Spinal cord (tissue), 10 donors: ENCODE data around the gene CKAP2L. TPM values are rescaled to one million over a fixed set of nuclear protein-coding genes. Genes with fewer than 3 reads are reported as not detected.

ENCODE experiments used
- DNase-seq, 6 donors: peaks; one replicate each; pipeline versions ENCODE4 v3.0.0 to v3.0.0-alpha.2; 2013 to 2015; ENCODE audit warnings: low spot score in 6 of 6, low read depth in 4 of 6
- H3K27ac ChIP-seq: one replicate; pipeline ENCODE4 v1.5.1; 2013; ENCODE audit warnings: low read depth, low read length, control low read depth
- H3K27me3 ChIP-seq: one replicate; pipeline ENCODE4 v1.6.1; 2013; ENCODE audit warnings: low read length; ENCODE audit not compliant: control insufficient read depth, insufficient read depth
- H3K36me3 ChIP-seq: one replicate; pipeline ENCODE4 v1.6.1; 2013; ENCODE audit warnings: low read length; ENCODE audit not compliant: control insufficient read depth, insufficient read depth
- H3K4me1 ChIP-seq: one replicate; pipeline ENCODE4 v1.6.1; 2013; ENCODE audit warnings: low read length; ENCODE audit not compliant: control insufficient read depth, insufficient read depth
- H3K4me3 ChIP-seq: one replicate; pipeline ENCODE4 v1.5.1; 2013; ENCODE audit warnings: low read depth, low read length, control low read depth
- H3K9me3 ChIP-seq: one replicate; pipeline ENCODE4 v1.6.1; 2013; ENCODE audit warnings: low read length; ENCODE audit not compliant: control insufficient read depth, insufficient read depth
- WGBS: methylation state at CpG from one replicate; pipeline ENCODE4 v1.1.5; 2013; ENCODE audit warnings: missing lambda C conversion rate; ENCODE audit not compliant: insufficient coverage; 5-methylcytosine and 5-hydroxymethylcytosine counted together
- polyA plus RNA-seq, 2 donors: library from polyadenylated mRNA; unstranded; fragments of 120-200 nt; gene quantifications; one replicate each; pipeline ENCODE4 v1.2.1, GENCODE V29; 2013; ENCODE audit not compliant: insufficient read length in 2 of 2
- total RNA-seq, 2 donors: library from RNA; depleted of rRNA in 1 of 2; stranded (reverse); fragments of 120-200 nt in 1 of 2; fragments of >200 nt in 1 of 2; gene quantifications; one replicate each; pipeline versions ENCODE4 v1.2.3 to v1.2.4, GENCODE V29; 2013 to 2014
- donor health status: healthy.

CKAP2L gene
- total and polyA plus RNA-seq, 4 donors, result 6.0 to 8.6 (median 7.4) TPM

DNA sequence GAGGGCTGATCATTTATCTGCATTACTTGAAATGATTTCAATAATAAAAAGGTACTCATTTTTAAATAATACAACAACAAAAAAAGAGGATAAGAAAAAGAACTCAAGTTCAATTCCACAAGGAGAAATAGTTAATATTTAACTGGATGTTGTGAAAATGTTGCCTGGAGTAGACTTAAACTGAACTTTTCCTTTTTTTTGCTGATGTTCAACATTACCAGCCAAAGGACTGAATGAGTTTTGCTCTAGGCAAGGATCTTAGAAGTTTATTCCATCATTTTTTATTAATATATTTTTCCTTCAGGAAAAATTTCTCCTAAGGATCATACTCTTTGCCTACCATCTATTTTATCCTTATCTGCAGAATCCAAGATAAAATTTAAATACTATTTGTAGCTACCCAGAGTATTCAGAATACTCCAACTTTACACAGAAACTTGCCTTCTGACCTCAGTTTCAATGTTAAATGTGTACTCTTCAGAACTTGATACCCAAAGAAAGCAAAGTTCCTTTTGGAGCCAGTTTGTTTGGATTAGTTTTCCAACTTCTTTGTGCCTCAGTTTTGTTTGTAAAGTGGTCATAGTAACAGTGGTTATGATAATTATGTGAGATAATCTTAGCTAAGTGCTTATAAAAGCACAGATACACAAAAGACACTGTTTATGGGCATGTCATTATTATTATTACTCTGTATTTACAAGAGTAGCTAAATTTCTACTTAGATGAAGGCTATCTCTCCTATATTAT is 12.8 kb downstream of the CKAP2L start:
- Histone ChIP-seq H3K4me1 (no peaks in the 10 kb centered on the region), H3K27ac (no peak overlapping the region), H3K9me3 (no peaks in the 10 kb centered on the region), H3K36me3 (no peaks in the 10 kb centered on the region), H3K27me3 (no peaks in the 10 kb centered on the region), H3K4me3 (no peak overlapping the region)
- no peak for DNase-seq

DNA sequence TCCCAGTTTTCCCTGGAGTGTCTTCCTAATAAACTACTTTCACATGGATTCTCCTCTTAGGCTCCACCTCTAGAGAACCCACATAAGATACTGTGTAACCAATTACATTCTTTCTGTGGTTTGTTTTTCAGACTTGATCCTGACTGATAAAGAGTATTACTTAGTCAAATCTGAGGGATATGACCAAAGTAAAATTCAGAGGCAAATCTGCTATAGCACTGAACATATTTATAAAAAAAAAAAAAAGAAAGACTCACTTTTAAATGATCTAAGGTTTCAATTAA is 13.9 kb downstream of the CKAP2L start:
- H3K4me3 ChIP-seq, result no peak overlapping the region
- DNase-seq, result no peak
- no peaks in the 10 kb centered on the region for H3K9me3 ChIP-seq
- no peaks in the 10 kb centered on the region for H3K4me1 ChIP-seq
- no peaks in the 10 kb centered on the region for H3K36me3 ChIP-seq
- H3K27me3 ChIP-seq, result no peaks in the 10 kb centered on the region
- H3K27ac ChIP-seq, result no peak overlapping the region

DNA sequence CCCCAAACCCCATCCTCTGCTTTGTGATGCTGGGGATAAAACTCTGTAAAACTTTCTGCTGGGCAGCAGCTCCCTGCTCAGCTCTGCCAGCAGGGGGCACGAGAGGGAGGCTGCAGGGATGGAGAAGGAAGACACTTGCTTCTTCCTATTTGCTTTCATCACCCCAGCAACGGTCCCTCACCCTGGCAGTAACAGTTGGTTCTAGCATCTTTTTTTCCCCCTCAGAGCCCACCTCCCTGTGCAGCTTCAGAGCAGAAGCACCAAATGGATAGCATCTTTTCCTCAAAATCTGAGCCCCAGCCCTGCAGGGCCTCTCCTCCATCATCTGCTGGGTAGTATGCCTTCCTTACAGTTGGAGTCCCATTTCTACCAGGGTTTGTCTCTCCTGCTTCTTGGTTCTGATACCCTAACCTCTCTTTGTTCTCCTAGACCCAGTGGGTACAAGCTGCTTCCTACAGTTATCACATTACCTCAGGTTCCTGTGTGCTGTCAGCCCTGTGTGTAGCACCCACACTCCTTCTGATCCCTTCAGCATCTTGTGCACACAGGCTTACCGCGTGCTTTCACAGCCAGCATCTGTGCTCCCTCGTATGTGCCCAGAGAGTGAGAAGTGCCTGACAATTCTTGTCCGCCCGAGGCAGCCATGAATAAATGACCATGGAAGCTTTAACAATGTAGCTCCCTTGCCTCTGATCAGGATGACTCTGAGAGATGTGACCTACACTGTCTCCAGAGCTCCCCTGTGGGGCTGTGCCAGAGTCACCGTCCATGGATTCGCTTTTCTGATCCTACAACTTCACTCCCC is 14.5 kb downstream of the CKAP2L start:
- no peaks in the 10 kb centered on the region for H3K9me3 ChIP-seq
- H3K27me3 ChIP-seq, result no peaks in the 10 kb centered on the region
- DNase-seq, result peak in 4 of 6 donors; percentile 48 to 88 (median 68)
- H3K4me3 ChIP-seq, result no peak overlapping the region
- no peaks in the 10 kb centered on the region for H3K36me3 ChIP-seq
- no peaks in the 10 kb centered on the region for H3K4me1 ChIP-seq
- no peak overlapping the region for H3K27ac ChIP-seq
- 53% methylated on average over 9 of the region's 9 CpGs for WGBS

DNA sequence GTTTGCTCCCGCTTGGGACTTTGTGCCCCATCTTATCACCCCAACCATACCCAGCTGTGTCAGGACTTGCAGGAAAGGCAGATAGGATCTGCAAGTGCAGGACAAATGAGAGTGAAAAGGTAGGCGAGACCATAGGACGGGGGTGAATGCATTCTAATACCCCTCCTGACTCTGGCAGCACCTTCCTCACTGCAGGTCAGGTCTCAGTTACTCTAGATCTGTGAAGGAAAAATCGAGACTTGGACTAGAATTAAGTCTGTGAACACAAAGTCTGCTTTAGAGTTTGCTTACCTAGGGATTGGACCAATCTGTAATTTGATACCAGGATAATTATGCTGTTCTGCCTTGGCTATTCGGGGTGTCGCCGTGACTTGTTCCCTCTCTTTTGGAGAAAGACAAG is 23.9 kb downstream of the CKAP2L start:
- 93% methylated on average over 2 of the region's 7 CpGs for WGBS
- H3K27me3 ChIP-seq, result no peaks in the 10 kb centered on the region
- no peak overlapping the region for H3K27ac ChIP-seq
- H3K4me1 ChIP-seq, result no peaks in the 10 kb centered on the region
- no peak for DNase-seq
- H3K4me3 ChIP-seq, result no peak overlapping the region
- H3K9me3 ChIP-seq, result no peaks in the 10 kb centered on the region
- no peaks in the 10 kb centered on the region for H3K36me3 ChIP-seq

DNA sequence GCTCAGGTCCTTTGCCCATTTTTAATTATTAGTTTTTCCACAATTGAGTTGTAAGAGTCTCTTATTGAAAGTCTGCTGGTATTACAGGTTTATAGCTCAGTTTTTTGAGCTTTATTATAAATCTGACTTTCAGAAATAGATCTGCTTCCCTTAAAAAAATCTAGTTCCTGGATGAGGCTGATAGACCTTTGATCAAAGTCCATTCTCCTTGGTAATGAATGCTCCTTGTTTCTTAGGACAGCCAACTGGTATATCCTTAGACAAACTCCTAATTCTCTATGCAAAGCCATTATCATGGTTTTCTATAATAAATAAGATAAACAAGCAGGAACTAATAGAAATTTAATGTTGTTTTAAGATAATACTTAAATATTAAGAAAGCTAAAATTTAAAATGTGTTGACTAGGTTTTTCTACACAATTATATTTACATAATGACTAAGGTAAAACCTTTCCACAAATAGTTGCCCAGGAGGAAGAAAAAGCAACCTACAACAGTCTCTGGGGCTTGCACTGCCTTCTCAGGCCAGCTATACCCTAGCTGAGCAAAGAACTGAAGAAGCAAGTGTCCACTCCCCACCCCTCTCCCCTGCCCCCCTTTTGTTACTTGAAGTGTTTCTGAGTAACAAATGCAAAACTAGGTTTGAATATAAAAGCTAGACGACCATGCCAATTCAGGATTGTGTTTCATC is 26.7 kb downstream of the CKAP2L start:
- no CpG with 5 or more reads among the region's 1 CpG for WGBS
- no peaks in the 10 kb centered on the region for H3K27me3 ChIP-seq
- no peak for DNase-seq
- no peaks in the 10 kb centered on the region for H3K36me3 ChIP-seq
- H3K9me3 ChIP-seq, result no peaks in the 10 kb centered on the region
- H3K4me1 ChIP-seq, result no peaks in the 10 kb centered on the region
- H3K4me3 ChIP-seq, result no peak overlapping the region
- no peak overlapping the region for H3K27ac ChIP-seq

DNA sequence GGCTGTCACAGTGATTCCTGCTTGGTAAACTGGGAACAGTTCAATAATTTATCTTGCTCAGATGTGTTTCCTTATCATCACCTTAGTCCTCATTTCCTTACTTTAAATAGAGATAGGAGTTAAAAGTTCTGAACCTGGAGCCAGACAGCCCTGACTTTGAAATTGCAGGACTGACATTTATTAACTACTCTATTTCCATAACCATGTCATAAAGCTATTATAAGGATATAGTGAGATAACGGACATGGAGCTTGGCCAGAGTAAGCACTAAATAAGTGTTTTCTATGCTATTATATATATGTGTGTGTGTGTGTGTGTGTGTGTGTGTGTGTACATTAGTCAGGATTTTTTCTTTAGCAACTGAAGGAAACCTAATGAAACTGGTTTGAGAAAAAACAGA is 30.5 kb downstream of the CKAP2L start:
- WGBS, result no CpG with 5 or more reads among the region's 1 CpG
- no peak overlapping the region for H3K27ac ChIP-seq
- H3K4me3 ChIP-seq, result no peak overlapping the region
- no peaks in the 10 kb centered on the region for H3K4me1 ChIP-seq
- no peak for DNase-seq
- no peaks in the 10 kb centered on the region for H3K9me3 ChIP-seq
- H3K36me3 ChIP-seq, result no peaks in the 10 kb centered on the region
- H3K27me3 ChIP-seq, result no peaks in the 10 kb centered on the region

DNA sequence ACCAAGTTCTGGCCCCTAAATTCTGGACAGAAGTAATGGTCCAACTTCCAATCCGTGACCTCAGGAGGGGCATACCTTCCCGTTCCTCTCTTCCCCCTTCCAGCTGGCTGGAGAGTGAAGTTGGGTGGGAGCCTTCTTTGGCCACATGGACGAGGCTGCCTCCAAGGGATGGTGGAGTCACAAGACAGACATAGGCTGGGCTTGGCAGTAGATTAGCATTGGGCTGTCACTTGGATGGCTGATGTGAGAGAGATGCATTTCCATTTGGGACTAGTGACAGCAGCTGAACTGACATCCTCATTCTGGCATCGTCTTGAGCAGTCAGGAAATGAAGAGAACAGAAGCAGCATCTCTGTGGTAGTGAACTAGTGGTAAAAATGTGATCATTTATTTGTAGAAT is 31.0 kb downstream of the CKAP2L start:
- Histone ChIP-seq H3K4me3 (no peak overlapping the region), H3K4me1 (peaks cover under 1% of the 10 kb centered on the region), H3K9me3 (no peaks in the 10 kb centered on the region), H3K27ac (no peak overlapping the region), H3K27me3 (no peaks in the 10 kb centered on the region), H3K36me3 (no peaks in the 10 kb centered on the region)
- peak in 2 of 6 donors; percentile 6 to 86 for DNase-seq
- WGBS, result no CpG with 5 or more reads among the region's 4 CpGs

DNA sequence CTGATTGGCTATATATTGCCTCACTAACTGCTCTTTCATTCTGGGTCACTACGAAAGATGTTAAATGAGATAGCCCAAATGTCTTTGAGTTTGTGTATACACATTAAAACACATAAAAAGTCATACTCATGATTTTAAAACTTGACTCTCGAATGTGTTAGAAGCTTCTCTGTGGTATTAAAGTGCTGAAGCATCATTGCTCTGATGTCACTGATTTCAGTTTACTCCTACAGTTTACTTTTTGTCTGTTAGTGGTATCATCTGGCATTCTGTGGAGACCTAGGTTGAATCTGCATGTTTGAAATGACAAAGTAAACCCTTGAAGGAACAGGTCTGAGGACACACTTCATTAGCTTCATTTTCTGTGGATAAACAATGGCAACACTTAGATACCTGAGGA is 32.9 kb downstream of the CKAP2L start:
- Histone ChIP-seq H3K4me3 (no peak overlapping the region), H3K27me3 (no peaks in the 10 kb centered on the region), H3K4me1 (peaks cover 12% of the 10 kb centered on the region), H3K27ac (no peak overlapping the region), H3K36me3 (no peaks in the 10 kb centered on the region), H3K9me3 (no peaks in the 10 kb centered on the region)
- no peak for DNase-seq
- no CpG with 5 or more reads among the region's 2 CpGs for WGBS

DNA sequence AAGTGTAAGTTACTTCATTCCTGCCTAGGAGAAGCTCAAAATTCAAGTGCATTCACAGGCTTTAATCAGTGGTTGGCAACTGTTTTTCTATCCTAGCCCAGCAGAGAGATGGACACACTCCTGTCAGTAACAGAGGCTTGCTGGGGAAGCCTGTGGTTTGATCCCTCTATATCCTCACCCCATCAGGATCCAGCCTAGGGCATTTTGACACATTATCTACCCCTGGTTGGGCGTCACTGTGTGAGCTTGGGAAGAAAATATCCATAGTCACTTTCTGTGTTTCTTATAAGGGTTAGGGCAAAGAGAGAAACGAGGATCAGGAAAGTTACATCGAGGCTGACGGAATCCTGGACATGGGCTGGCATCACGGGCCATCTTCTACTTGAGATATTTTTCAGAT is 33.6 kb downstream of the CKAP2L start:
- no CpG with 5 or more reads among the region's 5 CpGs for WGBS
- Histone ChIP-seq H3K36me3 (no peaks in the 10 kb centered on the region), H3K27ac (no peak overlapping the region), H3K9me3 (no peaks in the 10 kb centered on the region), H3K27me3 (no peaks in the 10 kb centered on the region), H3K4me3 (no peak overlapping the region), H3K4me1 (peaks cover 16% of the 10 kb centered on the region)
- DNase-seq, result no peak

DNA sequence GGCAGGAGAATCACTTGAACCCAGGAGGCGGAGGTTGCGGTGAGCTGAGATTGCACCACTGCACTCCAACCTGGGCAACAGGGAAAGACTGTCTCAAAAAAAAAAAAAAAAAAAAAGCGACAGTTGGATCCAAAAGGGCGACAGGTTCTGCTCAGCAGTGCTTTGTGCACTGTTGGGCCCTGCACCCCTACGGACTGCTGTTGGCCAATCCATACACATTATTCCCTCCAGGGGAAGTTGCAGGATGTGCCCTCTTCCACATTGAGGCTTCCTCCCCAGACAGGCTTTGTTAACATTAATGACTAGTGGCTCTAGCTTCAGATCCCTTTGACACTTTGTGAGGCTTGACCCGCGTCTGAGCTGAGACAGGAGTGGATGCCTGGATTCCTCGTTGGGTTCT is 34.2 kb downstream of the CKAP2L start:
- peaks cover 16% of the 10 kb centered on the region for H3K4me1 ChIP-seq
- no peak for DNase-seq
- no peak overlapping the region for H3K27ac ChIP-seq
- no peaks in the 10 kb centered on the region for H3K27me3 ChIP-seq
- WGBS, result 82% methylated on average over 7 of the region's 8 CpGs
- no peaks in the 10 kb centered on the region for H3K9me3 ChIP-seq
- H3K4me3 ChIP-seq, result no peak overlapping the region
- no peaks in the 10 kb centered on the region for H3K36me3 ChIP-seq
